ENCODE results near the gene ZNF584.

ZNF584 gene

GRCh38 chr19:58385891-58386575 lies 22.4 kb upstream of the ZNF584 start:
- TF ChIP-seq CTCF (IDR thresholded peaks at IDR 0.05; ENCODE audit: insufficient read depth, low read length, missing control alignments): no peak
- ChIA-PET CTCF (no interaction called here), POLR2A (interaction anchor here (0.6 to 0.7 kb wide), 2 partner anchors 240 to 364 kb away, joined by 3 read pairs; no protein-coding TSS in a partner anchor)
- no peak for DNase-seq (ENCODE audit: low read depth, low spot score)
- H3K4me3 ChIP-seq (ENCODE audit: low read depth, low read length): peak overlapping the region; percentile 86

- peak; percentile 95 for DNase-seq (ENCODE audit: low read depth, low spot score)
- ChIA-PET POLR2A (interaction anchor here (0.7 kb wide), 1 partner anchor 365 kb away, joined by 3 read pairs; no protein-coding TSS in a partner anchor), CTCF (no interaction called here)
- TF ChIP-seq CTCF (IDR thresholded peaks at IDR 0.05; ENCODE audit: insufficient read depth, low read length, missing control alignments): no peak
- H3K4me3 ChIP-seq (ENCODE audit: low read depth, low read length): peak within 1 kb of the TSS; percentile 86
Measured at GRCh38 chr19:58386576-58387337, 21.7 kb upstream of the ZNF584 start, which contains the start of gene RPS5. RPS5 (plus strand) TSS chr19:58387269; CDS start chr19:58388138, 869 bp downstream.

- no peak for TF ChIP-seq CTCF (IDR thresholded peaks at IDR 0.05; ENCODE audit: insufficient read depth, low read length, missing control alignments)
- DNase-seq (ENCODE audit: low read depth, low spot score): no peak
- H3K4me3 ChIP-seq (ENCODE audit: low read depth, low read length): peak overlapping the region; percentile 86
- POLR2A ChIA-PET: no interaction called here
- CTCF ChIA-PET: no interaction called here
Measured at GRCh38 chr19:58387338-58388174, 20.9 kb upstream of the ZNF584 start.

- DNase-seq (ENCODE audit: low read depth, low spot score): no peak
- ChIA-PET POLR2A (no interaction called here), CTCF (no interaction called here)
Measured at GRCh38 chr19:58388175-58388526, 20.3 kb upstream of the ZNF584 start.

GRCh38 chr19:58392945-58393724 lies 15.3 kb upstream of the ZNF584 start:
- TF ChIP-seq CTCF (IDR thresholded peaks at IDR 0.05; ENCODE audit: insufficient read depth, low read length, missing control alignments): no peak
- CTCF ChIA-PET: no interaction called here
- DNase-seq (ENCODE audit: low read depth, low spot score): no peak
- POLR2A ChIA-PET: no interaction called here
- H3K4me3 ChIP-seq (ENCODE audit: low read depth, low read length): no peak overlapping the region

More at GRCh38 chr19:58388175-58388526, 20.3 kb upstream of the ZNF584 start:
- peak overlapping the region; percentile 86 for H3K4me3 ChIP-seq (ENCODE audit: low read depth, low read length)
- TF ChIP-seq CTCF (IDR thresholded peaks at IDR 0.05; ENCODE audit: insufficient read depth, low read length, missing control alignments): no peak

Data from AG04449 (cell line).